H4 (cell line): ENCODE data around the gene KCNA3. TPM values are rescaled to one million over a fixed set of nuclear protein-coding genes. Genes with fewer than 3 reads are reported as not detected.

Experiments used
- DNase-seq: peaks from one replicate; pipeline ENCODE4 v3.0.0-alpha.2; 2015; ENCODE audit warnings: low spot score
- total RNA-seq: library from RNA; depleted of rRNA; stranded (reverse); fragments of >200 nt; shearing (Covaris generic); gene quantifications from 2 replicates; pipeline ENCODE4 v1.2.3, GENCODE V29; 2014; rRNA removed

Gene KCNA3
- total RNA-seq, 1 experiment from 2014 or later, result not detected

GRCh38 chr1:110639724-110640386, 34.9 kb downstream of the KCNA3 start:
- peak; percentile 34 for DNase-seq

GRCh38 chr1:110638556-110638955, 36.2 kb downstream of the KCNA3 start:
- DNase-seq, result no peak

- no peak for DNase-seq
These were observed 36.7 kb downstream of the KCNA3 start for GRCh38 chr1:110638058-110638457.

GRCh38 chr1:110637475-110637874, 37.3 kb downstream of the KCNA3 start:
- DNase-seq, result no peak

- no peak for DNase-seq
These were observed 38.4 kb downstream of the KCNA3 start for GRCh38 chr1:110636149-110636935.

- DNase-seq, result no peak
These were observed 39.3 kb downstream of the KCNA3 start for GRCh38 chr1:110635434-110635833.

- peak; percentile 89 for DNase-seq
These were observed 40.1 kb downstream of the KCNA3 start for GRCh38 chr1:110634455-110635311.

- DNase-seq, result no peak
These were observed 40.7 kb downstream of the KCNA3 start for GRCh38 chr1:110634086-110634454.

GRCh38 chr1:110633646-110634030, 41.1 kb downstream of the KCNA3 start:
- no peak for DNase-seq

- no peak for DNase-seq
These were observed 42.7 kb downstream of the KCNA3 start for GRCh38 chr1:110631836-110632620.

GRCh38 chr1:110630839-110631663, 43.7 kb downstream of the KCNA3 start:
- DNase-seq, result peak; percentile 71

GRCh38 chr1:110628323-110629105, 46.2 kb downstream of the KCNA3 start:
- DNase-seq, result no peak

- DNase-seq, result no peak
These were observed 47.0 kb downstream of the KCNA3 start for GRCh38 chr1:110627764-110628163.

GRCh38 chr1:110626889-110627288, 47.9 kb downstream of the KCNA3 start:
- DNase-seq, result no peak

Other genes with a start within 250 kb of the KCNA3 start
- not detected in 2 replicates for gene PROK1, start 223.8 kb downstream of the KCNA3 start, total RNA-seq
- not detected in 2 replicates for gene KCNA10, start 155.8 kb downstream of the KCNA3 start, total RNA-seq
- 0.06 and 0.52 TPM in 2 replicates for gene KCNA2, start 68.6 kb downstream of the KCNA3 start, total RNA-seq
- gene CD53, start 198.2 kb upstream of the KCNA3 start, total RNA-seq, result 0.08 and 0.35 TPM in 2 replicates